GM12892 (cell line): ENCODE measurements around the gene ADCY1.

Source experiments
- POLR2A ChIP-seq: IDR thresholded peaks from 2 replicates; pipeline ENCODE4 v1.6.1; 2011; ENCODE audit warnings: low read depth, low read length, control low read depth
- POLR2AphosphoS5 ChIP-seq: IDR thresholded peaks from 2 replicates; pipeline ENCODE4 v1.6.1; 2011; ENCODE audit warnings: low read depth, low read length, control low read depth
- TAF1 ChIP-seq: IDR thresholded peaks from 2 replicates; pipeline ENCODE4 v1.6.1; 2011; ENCODE audit warnings: low read depth, mild to moderate bottlenecking, control low read depth, low read length, borderline replicate concordance

- TF ChIP-seq POLR2A (no peak), TAF1 (no peak), POLR2AphosphoS5 (no peak)
These were observed 80.2 kb downstream of the ADCY1 start for GRCh38 chr7:45654341-45654740.
